Neuron (in vitro differentiated cells): ENCODE results near the gene PKNOX1.
A peak's percentile ranks its signal among the peaks of the same experiment; 100 is the strongest.
"Not testable (repeated sequence)": the region's sequence is repeated elsewhere in the genome, so short reads cannot be mapped to it uniquely, and the experiment has no call there.

Experiments used
- H2AFZ ChIP-seq: one replicate; pipeline ENCODE4 v1.6.1; 2013; ENCODE audit warnings: low read depth, mild to moderate bottlenecking, inconsistent platforms, low read length, moderate library complexity
- H3K27me3 ChIP-seq: one replicate; pipeline ENCODE4 v1.6.1; 2013; ENCODE audit warnings: low read length; ENCODE audit not compliant: insufficient read depth
- H3K36me3 ChIP-seq: one replicate; pipeline ENCODE4 v1.6.1; 2013; ENCODE audit warnings: low read length; ENCODE audit not compliant: insufficient read depth
- H3K4me1 ChIP-seq: one replicate; pipeline ENCODE4 v1.6.1; 2013; ENCODE audit warnings: low read length; ENCODE audit not compliant: insufficient read depth
- H3K4me3 ChIP-seq: 2 replicates; pipeline ENCODE4 v1.5.1; 2013; ENCODE audit warnings: mild to moderate bottlenecking, low read length, moderate library complexity
- H3K9me3 ChIP-seq: one replicate; pipeline ENCODE4 v1.6.1; 2013; ENCODE audit warnings: low read length

The PKNOX1 gene, protein sequence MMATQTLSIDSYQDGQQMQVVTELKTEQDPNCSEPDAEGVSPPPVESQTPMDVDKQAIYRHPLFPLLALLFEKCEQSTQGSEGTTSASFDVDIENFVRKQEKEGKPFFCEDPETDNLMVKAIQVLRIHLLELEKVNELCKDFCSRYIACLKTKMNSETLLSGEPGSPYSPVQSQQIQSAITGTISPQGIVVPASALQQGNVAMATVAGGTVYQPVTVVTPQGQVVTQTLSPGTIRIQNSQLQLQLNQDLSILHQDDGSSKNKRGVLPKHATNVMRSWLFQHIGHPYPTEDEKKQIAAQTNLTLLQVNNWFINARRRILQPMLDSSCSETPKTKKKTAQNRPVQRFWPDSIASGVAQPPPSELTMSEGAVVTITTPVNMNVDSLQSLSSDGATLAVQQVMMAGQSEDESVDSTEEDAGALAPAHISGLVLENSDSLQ

DNA sequence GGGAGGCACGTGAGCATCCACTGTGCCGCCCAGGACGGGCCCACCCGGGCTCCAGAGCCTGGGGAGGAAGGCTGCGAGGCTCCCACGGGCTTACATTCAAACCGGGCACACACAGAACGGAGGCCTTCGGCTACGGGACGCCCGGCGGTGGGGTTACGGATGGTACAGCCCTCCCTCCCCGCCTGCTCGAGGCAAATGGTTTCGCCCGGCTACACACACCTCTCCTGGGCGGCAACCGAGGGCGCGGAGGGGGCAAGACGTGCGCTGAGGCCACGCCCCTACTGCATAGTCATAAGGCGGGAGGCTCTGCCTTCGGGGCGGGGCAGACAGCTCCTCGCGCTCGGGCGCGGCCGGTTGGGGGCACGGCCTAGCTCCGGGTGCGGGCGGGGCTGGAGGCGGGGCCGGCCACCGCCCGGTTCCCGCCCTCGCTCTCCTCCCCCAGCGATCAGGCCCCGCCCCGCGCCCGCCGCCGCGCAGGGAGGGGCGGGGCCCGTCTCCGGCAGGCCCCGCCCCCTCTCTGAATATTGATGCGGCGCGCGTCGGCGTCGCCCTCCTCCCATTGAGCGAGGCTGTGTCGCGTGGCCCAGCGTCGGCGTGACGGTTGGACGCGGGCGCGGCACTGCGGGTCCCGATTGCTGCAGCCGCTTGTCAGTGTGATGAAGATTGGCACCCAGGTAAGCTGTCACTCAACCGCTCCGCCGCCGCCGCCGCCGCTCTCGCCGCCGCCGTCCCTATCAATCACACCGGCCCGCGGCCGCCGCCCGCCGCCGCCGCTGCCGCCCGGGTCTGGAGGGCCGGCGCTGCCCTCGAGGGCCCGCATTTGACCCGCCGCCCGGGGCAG, at the start of gene PKNOX1:
Gene PKNOX1 (plus strand): TSS at position 572 of the 841 bp plus-strand sequence. CDS start 29,820 bp downstream, outside the sequence.
- peaks cover 16% of the 10 kb centered on the region for H3K4me1 ChIP-seq
- H3K4me3 ChIP-seq, result peak within 1 kb of the TSS; percentile 96
- H2AFZ ChIP-seq, result peak within 1 kb of the TSS; percentile 77
- peaks cover 5% of the 10 kb centered on the region for H3K9me3 ChIP-seq
- H3K27me3 ChIP-seq, result no peaks in the 10 kb centered on the region
- H3K36me3 ChIP-seq, result peaks cover 7% of the 10 kb centered on the region

DNA sequence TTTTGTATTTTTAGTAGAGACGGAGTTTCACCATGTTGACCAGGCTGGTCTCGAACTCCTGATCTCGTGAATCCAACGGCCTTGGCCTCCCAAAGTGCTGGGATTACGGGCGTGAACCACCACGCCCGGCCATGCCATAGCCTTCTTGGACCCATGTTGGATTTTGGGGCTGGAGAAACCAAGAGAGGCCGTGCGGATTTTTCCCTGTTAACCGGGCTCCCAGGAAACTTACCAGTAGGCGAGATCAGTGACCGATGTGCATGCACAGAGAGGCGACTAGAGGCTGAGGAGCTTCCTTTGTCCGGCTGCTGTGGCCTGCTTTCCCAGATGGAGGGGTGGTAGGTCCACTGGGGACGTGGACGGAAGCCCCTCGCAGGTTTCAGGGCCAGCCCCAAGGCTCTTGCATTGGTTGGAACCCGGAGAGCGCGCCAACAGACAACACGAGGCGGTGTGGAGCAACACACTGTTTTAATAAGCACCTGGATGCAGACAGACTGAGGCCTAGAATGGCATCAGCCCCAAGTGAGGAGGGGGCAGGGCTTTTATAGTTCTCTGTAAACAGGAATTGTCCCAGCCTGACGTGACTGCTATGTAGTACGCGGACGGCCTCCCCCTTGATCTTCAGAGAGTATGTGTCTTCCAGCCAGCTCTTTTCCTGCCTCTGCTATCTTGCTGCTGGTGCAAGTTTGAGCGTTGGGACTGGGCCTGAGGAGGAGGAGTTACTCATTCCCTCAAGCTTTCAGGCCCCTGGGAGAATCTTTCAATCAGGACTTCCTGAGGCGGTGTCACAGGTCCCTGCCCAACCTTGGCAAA, 49.0 kb upstream of the PKNOX1 start, which contains the start of gene ERVH48-1:
Gene ERVH48-1 (minus strand): TSS at position 517 of the 813 bp plus-strand sequence. CDS start 6,624 bp downstream, outside the sequence.
- no peaks in the 10 kb centered on the region for H3K36me3 ChIP-seq
- H3K27me3 ChIP-seq, result no peaks in the 10 kb centered on the region
- no peak within 1 kb of the TSS for H2AFZ ChIP-seq
- no peak within 1 kb of the TSS for H3K4me3 ChIP-seq
- peaks cover 6% of the 10 kb centered on the region for H3K4me1 ChIP-seq
- peaks cover 5% of the 10 kb centered on the region for H3K9me3 ChIP-seq

DNA sequence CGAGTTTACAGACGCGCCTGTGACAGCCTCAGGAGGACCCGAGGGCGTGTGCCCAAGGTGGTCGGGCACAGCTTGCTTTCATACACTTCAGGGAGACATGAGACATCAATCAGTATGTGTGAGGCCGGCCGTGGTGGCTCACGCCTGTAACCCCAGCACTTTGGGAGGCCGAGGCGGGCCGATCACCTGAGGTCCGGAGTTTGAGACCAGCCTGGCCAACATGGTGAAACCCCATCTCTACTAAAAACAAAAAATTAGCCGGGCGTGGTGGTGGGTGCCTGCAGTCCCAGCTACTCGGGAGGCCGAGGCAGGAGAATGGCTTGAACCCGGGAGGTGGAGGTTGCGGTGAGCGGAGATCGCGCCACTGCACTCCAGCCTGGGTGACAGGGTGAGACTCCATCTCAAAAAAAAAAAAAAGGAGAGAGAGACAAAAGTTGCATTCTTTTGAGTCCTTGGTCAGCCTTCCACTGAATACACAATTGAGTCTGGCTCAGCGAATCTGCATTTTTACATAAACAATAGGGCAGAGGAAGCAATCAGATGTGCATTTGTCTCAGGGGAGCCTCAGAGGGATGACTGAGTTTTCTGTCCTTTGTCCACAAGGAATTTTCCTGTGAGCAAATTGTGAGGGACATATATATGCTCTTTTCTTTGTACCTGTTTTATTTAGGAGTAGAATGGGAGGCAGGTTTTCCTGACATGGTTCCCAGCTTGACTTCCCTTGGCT, 46.7 kb upstream of the PKNOX1 start:
- not testable (repeated sequence) for H3K4me1 ChIP-seq, H2AFZ ChIP-seq, H3K36me3 ChIP-seq, H3K9me3 ChIP-seq, H3K4me3 ChIP-seq, H3K27me3 ChIP-seq

DNA sequence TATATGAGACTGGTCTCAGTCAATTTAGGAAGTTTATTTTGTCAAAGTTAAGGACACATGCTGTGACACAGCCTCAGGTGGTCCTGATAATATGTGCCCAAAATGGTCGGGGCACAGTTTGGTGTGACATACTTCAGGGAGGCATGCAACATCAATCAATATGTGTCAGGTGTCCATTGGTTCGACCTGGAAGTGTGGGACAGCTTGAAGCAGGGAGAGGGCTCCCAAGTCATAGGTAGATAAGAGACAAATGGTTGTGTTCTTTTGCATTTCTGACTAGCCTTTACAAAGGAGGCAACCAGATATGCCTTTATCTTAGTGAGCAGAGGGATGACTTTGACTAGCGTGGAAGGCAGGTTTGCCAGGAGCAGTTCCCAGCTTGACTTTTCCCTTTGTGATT, 44.4 kb upstream of the PKNOX1 start:
- Histone ChIP-seq H3K9me3 (peaks cover 5% of the 10 kb centered on the region), H3K27me3 (no peaks in the 10 kb centered on the region), H2AFZ (no peak overlapping the region), H3K4me3 (no peak overlapping the region), H3K36me3 (no peaks in the 10 kb centered on the region), H3K4me1 (peaks cover 2% of the 10 kb centered on the region)

DNA sequence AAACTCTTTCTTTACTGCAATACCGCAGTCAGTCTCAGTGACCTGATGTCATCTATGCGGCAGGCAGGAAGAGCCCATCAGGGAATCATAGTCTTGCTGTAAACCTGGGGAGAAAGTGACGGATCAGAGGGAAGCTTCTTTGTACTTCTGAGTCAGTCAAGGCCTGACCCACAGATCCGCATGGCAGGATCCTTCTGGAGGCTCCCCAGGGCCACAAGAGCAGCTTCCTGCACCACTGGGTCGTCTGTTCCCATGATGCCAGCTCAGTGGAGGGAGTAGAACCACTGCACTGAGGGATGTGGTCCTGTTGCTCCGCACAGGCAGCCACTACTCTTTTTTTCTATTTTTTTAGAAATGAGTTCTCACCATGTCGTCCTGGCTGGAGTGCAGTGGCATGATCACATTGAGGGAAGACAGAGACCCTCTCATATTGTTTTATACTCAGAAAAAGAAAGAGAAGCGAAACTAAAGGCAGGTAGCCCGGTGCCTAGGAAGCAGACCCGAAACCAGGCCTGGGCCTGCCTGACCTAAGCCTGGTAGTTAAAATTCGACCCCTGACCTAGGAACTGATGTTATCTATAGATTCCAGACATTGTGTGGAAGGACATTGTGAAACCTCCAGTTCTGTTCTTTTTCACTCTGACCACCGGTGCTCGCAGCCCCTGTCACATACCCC, 42.7 kb upstream of the PKNOX1 start:
- H3K4me1 ChIP-seq, result peaks cover 2% of the 10 kb centered on the region
- no peak overlapping the region for H2AFZ ChIP-seq
- H3K27me3 ChIP-seq, result no peaks in the 10 kb centered on the region
- H3K36me3 ChIP-seq, result no peaks in the 10 kb centered on the region
- H3K9me3 ChIP-seq, result peaks cover 5% of the 10 kb centered on the region
- no peak overlapping the region for H3K4me3 ChIP-seq

DNA sequence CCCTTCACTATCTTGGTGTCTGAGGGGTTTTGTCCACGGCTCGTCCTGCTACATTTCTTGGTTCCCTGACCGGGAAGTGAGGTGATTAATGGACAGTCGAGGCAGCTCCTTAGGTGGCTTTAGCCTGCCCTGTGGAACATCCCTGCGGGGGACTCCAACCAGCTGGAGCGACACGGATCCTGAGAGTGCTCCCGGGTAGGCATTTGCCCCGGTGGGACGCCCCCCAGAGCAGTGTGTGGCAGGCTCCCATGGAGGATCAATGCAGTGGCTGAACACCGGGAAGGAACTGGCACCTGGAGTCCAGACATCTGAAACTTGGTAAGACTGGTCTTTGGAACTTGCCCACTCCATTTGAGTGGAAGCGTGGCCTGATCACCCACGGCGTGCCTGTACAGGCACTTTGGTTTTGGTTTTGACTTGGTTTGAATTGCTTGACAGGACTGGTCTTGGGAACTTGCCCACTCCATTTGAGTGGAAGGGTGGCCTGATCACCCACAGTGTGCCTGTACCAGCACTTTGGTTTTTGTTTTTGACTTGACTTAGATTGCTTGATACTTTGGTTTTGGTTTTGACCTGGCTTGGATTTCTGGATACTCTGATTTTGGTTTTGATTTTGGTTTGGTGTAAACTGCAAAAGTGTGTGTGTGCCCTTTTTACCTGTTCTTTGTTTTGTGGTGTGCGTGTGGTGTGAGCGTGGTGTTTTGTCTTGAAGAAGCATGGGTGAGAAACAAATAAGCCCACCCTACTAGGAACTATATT, 41.8 kb upstream of the PKNOX1 start:
- H3K4me1 ChIP-seq, H3K27me3 ChIP-seq, H3K9me3 ChIP-seq, H2AFZ ChIP-seq, H3K36me3 ChIP-seq, H3K4me3 ChIP-seq: not testable (repeated sequence)

DNA sequence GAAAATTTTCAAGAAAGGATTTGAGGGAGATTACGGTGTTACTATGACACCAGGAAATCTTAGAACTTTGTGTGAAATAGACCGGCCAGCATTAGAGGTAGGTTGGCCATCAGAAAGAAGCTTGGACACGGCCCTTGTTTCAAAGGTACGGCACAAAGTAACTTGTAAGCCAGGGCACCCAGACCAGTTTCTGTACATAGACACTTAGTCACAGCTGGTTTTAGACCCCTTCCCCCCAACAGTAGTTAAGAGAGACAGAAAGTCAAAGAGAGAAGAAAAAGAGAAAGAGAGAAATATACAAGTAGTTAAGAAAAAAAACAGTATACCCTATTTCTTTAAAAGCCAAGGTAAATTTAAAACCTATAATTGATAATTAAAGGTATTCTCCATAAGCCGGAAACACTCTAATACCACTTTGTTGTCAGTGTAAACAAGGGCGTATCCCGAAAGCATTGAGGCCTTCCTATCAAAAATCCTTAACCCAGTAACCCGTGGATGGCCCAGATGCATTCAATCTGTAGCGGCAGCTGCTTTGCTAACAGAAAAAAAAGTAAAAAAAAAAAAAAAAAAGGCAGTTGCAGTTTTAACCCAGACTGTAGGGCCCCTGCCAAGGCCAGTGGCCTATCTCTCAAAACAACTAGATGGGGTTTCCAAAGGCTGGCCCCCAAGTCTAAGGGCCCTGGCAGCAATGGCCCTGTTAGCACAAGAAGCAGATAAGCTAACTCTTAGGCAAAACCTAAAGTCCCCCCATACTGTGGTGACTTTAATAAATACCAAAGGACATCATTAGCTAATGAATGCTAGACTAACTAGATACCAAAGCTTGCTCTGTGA, 41.0 kb upstream of the PKNOX1 start:
- not testable (repeated sequence) for H2AFZ ChIP-seq, H3K4me1 ChIP-seq, H3K36me3 ChIP-seq, H3K27me3 ChIP-seq, H3K4me3 ChIP-seq, H3K9me3 ChIP-seq

DNA sequence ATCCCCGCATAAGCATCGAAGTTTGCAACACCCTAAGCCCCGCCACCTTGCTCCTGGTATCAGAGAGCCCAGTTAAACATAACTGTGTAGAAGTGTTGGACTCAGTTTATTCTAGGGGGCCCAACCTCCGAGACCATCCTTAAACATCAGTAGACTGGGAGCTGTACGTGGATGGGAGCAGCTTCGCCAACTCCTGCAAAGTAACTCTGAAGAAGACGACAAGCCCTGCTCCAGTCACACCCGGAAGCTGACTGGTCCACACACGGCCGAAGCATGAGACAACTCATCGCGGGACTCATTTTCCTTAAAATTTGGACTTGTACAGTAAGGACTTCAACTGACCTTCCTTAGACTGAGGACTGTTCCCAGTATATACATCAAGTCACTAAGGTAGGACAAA, 40.4 kb upstream of the PKNOX1 start:
- H3K9me3 ChIP-seq, H3K27me3 ChIP-seq, H3K4me1 ChIP-seq, H3K36me3 ChIP-seq, H3K4me3 ChIP-seq, H2AFZ ChIP-seq: not testable (repeated sequence)

DNA sequence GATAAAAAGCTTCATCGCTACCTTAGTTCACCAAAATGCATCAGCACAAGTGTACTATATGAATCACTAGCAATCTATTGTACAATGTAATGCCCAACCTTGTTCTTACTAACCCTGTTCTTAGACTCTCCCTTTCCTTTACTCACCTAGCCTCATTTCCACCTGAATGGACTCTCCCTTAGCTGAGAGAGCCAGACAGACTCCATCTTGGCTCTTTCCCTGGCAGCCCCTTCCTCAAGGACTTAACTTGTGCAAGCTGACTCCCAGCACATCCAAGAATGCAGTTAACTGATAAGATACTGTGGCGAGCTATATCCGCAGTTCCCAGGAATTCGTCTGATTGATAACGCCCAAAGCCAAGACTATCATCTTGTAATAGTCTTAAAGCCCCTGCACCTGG, 38.0 kb upstream of the PKNOX1 start:
- H3K27me3 ChIP-seq, H3K4me1 ChIP-seq, H2AFZ ChIP-seq, H3K4me3 ChIP-seq, H3K9me3 ChIP-seq, H3K36me3 ChIP-seq: not testable (repeated sequence)

DNA sequence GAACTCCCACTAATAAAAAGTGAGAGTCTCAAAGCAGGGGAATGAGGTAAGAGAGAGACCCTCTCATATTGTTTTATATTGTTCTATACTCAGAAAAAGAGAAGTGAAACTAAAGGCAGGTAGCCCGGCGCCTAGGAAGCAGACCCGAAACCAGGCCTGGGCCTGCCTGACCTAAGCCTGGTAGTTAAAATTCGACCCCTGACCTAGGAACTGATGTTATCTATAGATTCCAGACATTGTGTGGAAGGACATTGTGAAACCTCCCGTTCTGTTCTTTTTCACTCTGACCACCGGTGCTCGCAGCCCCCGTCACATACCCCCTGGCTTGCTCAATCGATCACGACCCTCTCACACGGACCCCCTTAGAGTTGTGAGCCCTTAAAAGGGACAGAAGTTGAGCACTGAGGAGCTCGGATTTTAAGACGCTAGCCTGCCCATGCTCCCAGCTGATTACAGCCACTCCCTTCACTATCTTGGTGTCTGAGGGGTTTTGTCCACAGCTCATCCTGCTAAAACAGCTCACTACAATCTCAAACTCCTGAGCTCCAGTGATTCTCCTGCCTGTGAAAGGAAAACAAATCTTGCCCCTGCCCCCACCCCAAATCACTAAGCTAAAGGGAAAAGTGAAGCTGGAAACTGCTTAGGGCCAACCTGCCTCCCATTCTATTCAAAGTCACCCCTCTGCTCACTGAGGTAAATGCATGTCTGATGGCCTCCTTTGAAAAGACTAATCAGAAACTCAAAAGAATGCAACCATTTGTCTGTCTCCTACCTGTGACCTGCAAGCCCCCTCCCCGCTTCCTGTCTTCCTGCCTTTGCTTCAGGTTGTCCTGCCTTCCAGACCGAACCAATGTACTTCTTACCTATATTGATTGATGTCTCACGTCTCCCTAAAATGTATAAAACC, 37.1 kb upstream of the PKNOX1 start:
- H3K9me3 ChIP-seq, H3K36me3 ChIP-seq, H3K4me3 ChIP-seq, H3K27me3 ChIP-seq, H2AFZ ChIP-seq, H3K4me1 ChIP-seq: not testable (repeated sequence)
